A172 (cell line): ENCODE data around the gene NUP188. TPM values are rescaled to one million over a fixed set of nuclear protein-coding genes. Genes with fewer than 3 reads are reported as not detected.
A peak's percentile ranks its signal among the peaks of the same experiment; 100 is the strongest.
"Not testable (repeated sequence)": the region's sequence is repeated elsewhere in the genome, so short reads cannot be mapped to it uniquely, and the experiment has no call there.

Source experiments
- DNase-seq: peaks from one replicate; pipeline ENCODE4 v3.0.0-alpha.2; 2015; ENCODE audit warnings: low spot score
- total RNA-seq: library from RNA; depleted of rRNA; stranded (reverse); fragments of >200 nt; shearing (Covaris generic); gene quantifications from 2 replicates; pipeline ENCODE4 v1.2.3, GENCODE V29; 2014; rRNA removed

The NUP188 gene
- total RNA-seq, 1 experiment from 2014 or later: 57.4 TPM

DNA sequence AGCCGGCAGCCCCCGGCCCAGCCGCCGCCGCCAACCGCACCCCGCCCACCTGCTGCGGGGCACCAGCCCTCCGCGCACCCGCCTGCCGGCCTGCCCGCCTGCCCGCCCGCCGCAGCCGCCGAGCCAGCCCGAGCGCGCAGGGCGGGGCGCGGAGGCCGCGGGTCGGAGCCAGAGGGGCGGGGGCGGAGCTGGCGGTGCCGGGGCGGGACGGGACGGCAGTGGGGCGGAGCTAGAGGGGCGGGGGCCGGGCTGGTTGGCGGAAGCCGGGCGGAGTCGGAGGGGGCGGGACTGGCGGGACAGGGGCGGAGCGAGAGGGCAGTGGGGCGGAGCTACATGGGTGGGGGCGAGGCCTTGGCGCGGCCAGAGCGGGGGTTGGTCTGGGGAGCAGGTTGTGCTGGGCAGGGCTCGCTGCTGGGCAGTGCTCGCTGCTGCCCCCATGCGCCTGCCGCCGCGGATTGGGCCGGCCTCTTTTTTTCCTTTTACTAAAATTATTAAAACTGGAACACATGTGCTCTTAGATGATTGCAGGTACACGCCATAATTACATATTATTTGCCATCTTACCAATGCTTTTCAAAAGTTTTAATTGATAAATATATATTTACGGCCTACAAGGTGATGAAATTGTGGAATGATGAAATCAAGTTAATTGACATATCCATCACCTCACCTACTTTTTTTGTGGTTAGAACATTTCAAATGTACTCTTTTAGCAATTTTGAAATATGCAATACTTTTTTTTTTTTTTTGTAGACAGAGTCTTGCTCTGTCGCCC, 80.9 kb downstream of the NUP188 start, which contains the start of gene SH3GLB2:
Gene SH3GLB2 (minus strand): TSS at position 140 of the 775 bp plus-strand sequence. CDS start 177 bp downstream, outside the sequence.
- DNase-seq: peak; percentile 89

DNA sequence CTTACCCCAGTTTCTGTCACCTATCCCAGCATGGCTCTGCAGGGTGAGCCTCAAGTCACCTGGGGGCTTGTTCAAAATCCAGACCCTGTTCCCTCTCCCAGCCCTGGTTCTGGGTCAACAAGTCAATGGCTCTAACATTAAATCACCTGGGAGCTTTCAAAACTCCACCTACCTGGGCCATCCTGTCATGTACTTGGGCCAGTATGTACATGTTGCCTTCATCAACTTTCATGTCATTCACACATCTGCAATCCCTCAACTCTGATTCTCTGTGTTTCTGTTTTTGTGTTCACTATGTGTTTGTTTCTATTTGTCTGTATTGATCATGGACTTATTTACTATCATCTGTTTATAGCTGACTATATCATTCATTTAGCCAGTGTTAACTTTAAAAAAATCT, 82.7 kb downstream of the NUP188 start:
- no peak for DNase-seq

DNA sequence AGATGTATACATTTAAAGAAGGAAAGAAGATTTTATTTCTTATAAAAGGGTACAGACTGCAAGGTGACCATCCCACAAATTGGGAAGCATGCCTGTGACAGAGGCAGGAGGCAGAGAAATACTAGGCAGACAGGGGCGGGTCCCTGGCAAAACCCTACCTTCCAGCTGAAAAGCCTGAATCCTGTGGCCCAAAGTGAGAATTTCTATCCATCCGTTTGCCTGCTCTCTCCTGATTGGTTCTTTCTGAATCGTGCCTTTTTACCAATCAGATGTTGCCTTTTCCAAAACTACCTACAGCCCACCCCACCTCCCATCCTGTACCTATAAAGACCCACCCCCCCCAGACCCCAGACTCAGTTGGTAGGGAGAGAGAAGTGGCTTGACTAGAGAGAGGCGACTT, 84.0 kb downstream of the NUP188 start:
- no peak for DNase-seq

DNA sequence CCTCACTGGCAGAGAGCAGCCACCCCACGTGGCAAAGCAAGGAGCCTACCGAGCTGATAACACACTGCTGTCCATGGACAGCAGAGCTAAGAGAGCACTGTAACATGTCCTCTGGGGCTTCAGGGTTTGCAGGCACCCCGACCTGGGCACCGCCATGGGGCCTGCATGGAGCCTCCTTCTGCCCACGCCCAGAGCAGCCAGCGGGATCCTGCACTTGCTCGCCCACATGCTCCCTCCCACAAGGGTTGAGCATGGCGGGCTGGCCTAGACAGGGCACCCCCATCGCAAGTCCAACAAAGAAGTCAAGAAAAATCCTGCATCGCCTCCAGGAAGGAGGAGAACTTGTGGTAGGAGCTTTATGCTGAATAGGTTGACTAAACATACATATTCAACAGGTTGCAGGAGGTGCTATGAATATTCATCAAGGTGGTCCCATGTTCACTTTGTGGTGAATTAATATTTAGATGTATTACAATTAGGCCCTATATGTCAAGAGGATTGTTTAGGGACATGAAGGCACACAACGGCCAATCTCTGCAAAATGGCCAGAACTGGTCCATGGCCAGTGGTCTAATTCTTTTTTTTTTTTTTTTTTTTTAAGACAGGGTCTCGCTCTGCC, 85.2 kb downstream of the NUP188 start:
- DNase-seq: no peak

DNA sequence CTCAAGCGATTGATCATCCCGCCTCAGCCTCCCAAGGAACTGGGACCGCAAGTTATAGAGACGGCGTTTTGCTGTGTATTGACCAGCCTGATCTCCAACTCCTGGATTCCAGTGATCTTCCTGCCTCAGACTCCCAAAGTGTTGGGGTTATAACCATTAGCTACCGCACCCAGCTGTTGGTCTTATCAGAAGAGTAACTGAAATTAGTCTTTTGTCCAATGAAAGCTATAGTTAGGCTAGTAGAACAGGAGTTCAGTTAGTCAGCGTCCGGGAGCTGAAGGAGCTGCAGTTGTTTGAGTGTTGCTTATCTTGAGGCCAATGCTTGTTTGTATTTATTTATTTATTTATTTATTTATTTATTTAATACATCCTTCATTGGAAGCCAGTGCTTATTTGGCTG, 85.7 kb downstream of the NUP188 start:
- no peak for DNase-seq

DNA sequence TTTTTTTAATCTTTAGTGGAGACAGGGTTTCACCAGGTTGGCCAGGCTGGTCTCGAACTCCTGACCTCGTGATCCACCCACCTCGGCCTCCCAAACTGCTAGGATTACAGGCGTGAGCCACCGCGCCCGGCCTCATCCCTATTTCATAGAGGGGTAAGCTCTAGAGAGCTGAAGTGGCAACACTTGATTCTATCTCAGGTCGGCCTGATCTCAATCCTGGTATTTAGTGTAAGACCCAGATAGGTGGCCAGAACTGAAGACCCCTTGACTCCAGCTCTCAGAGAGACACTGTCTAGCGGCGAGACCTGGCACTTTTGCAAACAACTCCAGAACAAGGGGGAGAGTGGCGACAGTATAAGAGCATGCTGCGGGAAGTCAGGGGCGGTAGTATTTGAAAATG, 88.3 kb downstream of the NUP188 start:
- DNase-seq: not testable (repeated sequence)

DNA sequence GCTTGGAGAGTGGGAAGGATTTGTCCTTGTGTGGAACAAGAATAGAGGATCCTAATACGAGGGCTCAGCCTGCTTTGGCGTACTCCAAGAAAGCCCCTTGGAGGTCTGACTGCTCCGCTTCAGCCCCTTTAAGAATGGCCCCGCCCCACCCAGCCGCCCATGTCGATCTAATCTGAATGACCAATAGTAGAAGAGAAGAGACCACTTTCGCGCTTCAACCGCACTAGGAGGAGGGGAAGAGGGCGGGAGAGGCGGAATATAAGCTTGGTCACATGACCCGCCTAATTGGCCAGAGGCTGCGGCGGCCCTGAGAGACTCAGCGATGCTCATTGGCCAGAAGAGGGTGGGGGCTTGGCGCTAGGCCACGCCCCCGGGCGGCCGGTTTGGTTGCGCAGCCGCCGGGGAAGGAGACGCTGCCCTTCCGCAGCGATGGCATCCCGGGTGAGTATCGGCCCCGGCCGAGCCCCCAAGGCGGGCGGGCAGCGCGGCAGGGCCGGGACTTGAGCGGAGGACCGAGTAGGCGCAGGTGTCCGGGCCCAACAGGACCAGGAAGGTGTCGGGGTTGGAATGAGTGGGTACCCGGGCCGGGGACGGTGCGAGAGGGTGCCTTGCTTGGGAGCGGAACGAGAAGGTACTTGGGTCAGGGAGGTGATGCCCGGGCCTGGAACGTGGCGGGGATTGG, 88.9 kb downstream of the NUP188 start, which contains the start of gene MIGA2:
Gene MIGA2 (plus strand): TSS at position 386 of the 682 bp plus-strand sequence. CDS start 3,969 bp downstream, outside the sequence.
- peak; percentile 100 for DNase-seq

DNA sequence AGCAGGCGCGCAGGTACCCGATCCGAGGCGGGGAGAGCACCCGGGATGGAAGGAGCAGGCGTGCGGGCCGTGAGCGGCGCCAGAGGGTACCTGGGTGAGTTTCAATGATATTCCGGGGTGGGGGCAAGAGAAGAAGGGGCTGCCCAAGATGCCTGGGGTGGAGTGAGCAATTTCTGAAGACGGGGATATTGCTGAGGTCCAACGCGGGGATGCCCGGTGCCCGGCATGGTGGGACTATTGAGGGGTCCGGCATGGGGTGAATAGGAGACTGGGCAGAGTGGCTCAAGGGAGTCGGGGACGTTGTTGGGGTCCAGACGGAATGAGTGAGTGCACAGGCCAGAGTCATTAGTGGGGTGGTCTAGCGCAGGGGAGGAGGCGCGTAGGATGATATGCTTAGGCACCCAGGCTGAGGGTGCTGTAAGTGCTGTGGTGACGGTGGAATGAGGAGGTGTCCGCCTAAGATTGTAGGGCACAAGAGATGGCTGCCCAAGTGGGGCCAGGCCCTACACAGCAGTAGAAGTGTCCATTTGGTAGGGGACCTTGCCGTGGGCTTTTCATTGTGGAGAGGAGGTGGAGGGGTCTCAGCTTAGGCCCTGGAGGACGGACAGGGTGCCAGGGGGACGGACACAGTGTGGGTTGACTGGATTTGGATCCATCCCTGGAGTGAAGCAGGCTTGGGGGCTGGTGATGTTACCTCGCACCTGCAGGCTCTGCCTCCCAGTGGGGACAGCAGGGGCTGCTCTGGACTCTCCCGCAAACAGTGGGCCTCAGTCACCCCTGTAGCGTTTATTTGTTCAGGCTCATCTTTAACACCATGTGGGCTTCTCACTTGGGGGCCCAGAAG, 89.6 kb downstream of the NUP188 start:
- DNase-seq: no peak

- no peak for DNase-seq
Measured at GRCh38 chr9:129037767-129038098, 90.2 kb downstream of the NUP188 start.

GRCh38 chr9:129038109-129038852, 90.8 kb downstream of the NUP188 start:
- DNase-seq: no peak

- no peak for DNase-seq
Measured at GRCh38 chr9:129040113-129040643, 92.7 kb downstream of the NUP188 start.

- no peak for DNase-seq
Measured at GRCh38 chr9:129042016-129042415, 94.5 kb downstream of the NUP188 start.

GRCh38 chr9:129052592-129052991, 105.1 kb downstream of the NUP188 start:
- DNase-seq: peak; percentile 18

DNA sequence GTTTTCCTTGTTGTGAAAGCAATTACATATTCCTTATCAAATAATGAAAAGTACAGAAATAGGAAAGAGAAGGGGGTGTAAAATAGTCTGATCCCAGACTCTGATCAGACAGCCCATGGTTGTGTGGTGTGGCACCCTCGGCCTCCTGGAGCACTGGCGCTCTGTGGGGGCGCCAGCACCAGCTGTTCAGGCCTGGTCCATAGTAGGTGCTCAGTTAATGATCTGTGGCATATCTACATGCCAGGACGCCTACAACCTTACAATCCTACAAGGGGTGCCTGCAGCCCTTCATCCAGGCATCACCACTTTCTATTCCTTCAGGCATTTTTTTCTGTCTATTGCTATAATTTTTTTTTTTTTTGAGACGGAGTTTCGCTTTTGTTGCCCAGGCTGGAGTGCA, 105.5 kb downstream of the NUP188 start:
- no peak for DNase-seq

- no peak for DNase-seq
Measured at GRCh38 chr9:129054163-129054851, 106.8 kb downstream of the NUP188 start.

Other genes with a start within 250 kb of the NUP188 start
- 16.6 and 18.1 TPM in 2 replicates for gene PKN3, start 245.2 kb upstream of the NUP188 start, total RNA-seq
- gene ZDHHC12, start 223.6 kb upstream of the NUP188 start, total RNA-seq: 153 and 193 TPM in 2 replicates
- 14.8 and 29.1 TPM in 2 replicates for gene ZER1, start 175.8 kb upstream of the NUP188 start, total RNA-seq
- gene TBC1D13, start 160.4 kb upstream of the NUP188 start, total RNA-seq: 41.9 and 43.6 TPM in 2 replicates
- gene ENDOG, start 129.2 kb upstream of the NUP188 start, total RNA-seq: 57.8 and 65.3 TPM in 2 replicates
- 28.0 and 36.4 TPM in 2 replicates for gene SPOUT1, start 117.9 kb upstream of the NUP188 start, total RNA-seq
- 15.5 and 19.5 TPM in 2 replicates for gene KYAT1, start 65.7 kb upstream of the NUP188 start, total RNA-seq
- gene LRRC8A, start 65.6 kb upstream of the NUP188 start, total RNA-seq: 62.5 and 71.4 TPM in 2 replicates
- not detected in 2 replicates for gene PHYHD1, start 26.7 kb upstream of the NUP188 start, total RNA-seq
- gene DOLK, start 96 bp upstream of the NUP188 start, total RNA-seq: 56.7 and 57.4 TPM in 2 replicates
- 155 and 156 TPM in 2 replicates for gene SH3GLB2, start 80.6 kb downstream of the NUP188 start, total RNA-seq
- gene MIGA2, start 88.9 kb downstream of the NUP188 start, total RNA-seq: 28.6 and 33.0 TPM in 2 replicates
- 20.4 and 22.1 TPM in 2 replicates for gene DOLPP1, start 133.4 kb downstream of the NUP188 start, total RNA-seq
- gene CRAT, start 163.1 kb downstream of the NUP188 start, total RNA-seq: 52.7 and 69.4 TPM in 2 replicates
- 150 and 174 TPM in 2 replicates for gene PTPA, start 163.7 kb downstream of the NUP188 start, total RNA-seq
- gene IER5L, start 230.6 kb downstream of the NUP188 start, total RNA-seq: 53.3 and 55.8 TPM in 2 replicates